Parathyroid adenoma (tissue), 2 donors: ENCODE results near the gene C1orf53.
A peak's percentile ranks its signal among the peaks of the same experiment; 100 is the strongest.
"Not testable (repeated sequence)": the region's sequence is repeated elsewhere in the genome, so short reads cannot be mapped to it uniquely, and the experiment has no call there.

ENCODE experiments used
- H2AFZ ChIP-seq: fragments of 300-600 bp; sonication (generic); one replicate; pipeline ENCODE4 v1.7.0; 2017; ENCODE audit warnings: antibody characterized with exemption, mild to moderate bottlenecking
- H3K27ac ChIP-seq: fragments of 300-600 bp; sonication (generic); one replicate; pipeline ENCODE4 v1.7.0; 2017
- H3K27me3 ChIP-seq: fragments of 300-600 bp; sonication (generic); one replicate; pipeline ENCODE4 v1.7.0; 2017; ENCODE audit warnings: low read length; ENCODE audit not compliant: control insufficient read depth, insufficient read depth
- H3K36me3 ChIP-seq: fragments of 300-600 bp; sonication (generic); one replicate; pipeline ENCODE4 v1.7.0; 2017; ENCODE audit warnings: low read length; ENCODE audit not compliant: control insufficient read depth, insufficient read depth
- H3K4me1 ChIP-seq: fragments of 300-600 bp; sonication (generic); one replicate; pipeline ENCODE4 v1.7.0; 2017; ENCODE audit warnings: control low read depth
- H3K4me2 ChIP-seq: fragments of 300-600 bp; sonication (generic); one replicate; pipeline ENCODE4 v1.7.0; 2017; ENCODE audit warnings: low read length
- H3K4me3 ChIP-seq: fragments of 300-600 bp; sonication (generic); one replicate; pipeline ENCODE4 v1.7.0; 2017; ENCODE audit warnings: low read depth, low read length
- H3K79me2 ChIP-seq: fragments of 300-600 bp; sonication (generic); one replicate; pipeline ENCODE4 v1.7.0; 2017; ENCODE audit warnings: control low read depth
- H3K9ac ChIP-seq: fragments of 300-600 bp; sonication (generic); one replicate; pipeline ENCODE4 v1.7.0; 2017; ENCODE audit warnings: mild to moderate bottlenecking
- H3K9me3 ChIP-seq: fragments of 300-600 bp; sonication (generic); one replicate; pipeline ENCODE4 v1.7.0; 2017; ENCODE audit warnings: low read length; ENCODE audit not compliant: control insufficient read depth
- CTCF ChIP-seq: fragments of 300-600 bp; sonication (generic); IDR thresholded peaks from one replicate; pipeline ENCODE4 v1.7.0; 2017; ENCODE audit warnings: antibody characterized with exemption, mild to moderate bottlenecking
- donor health status: primary hyperparathyroidism.

C1orf53 gene

GRCh38 chr1:197902454-197903195 lies at the start of gene C1orf53:
C1orf53 (plus strand) TSS chr1:197902630; CDS start chr1:197902650, 20 bp downstream.
- Histone ChIP-seq H3K36me3 (no peaks in the 10 kb centered on the region), H2AFZ (peak within 1 kb of the TSS; percentile 86), H3K79me2 (no peaks in the 10 kb centered on the region), H3K27ac (peak within 1 kb of the TSS; percentile 81), H3K4me3 (peak within 1 kb of the TSS; percentile 77), H3K9me3 (no peaks in the 10 kb centered on the region), H3K9ac (no peak within 1 kb of the TSS), H3K4me1 (no peaks in the 10 kb centered on the region), H3K4me2 (peak within 1 kb of the TSS; percentile 67), H3K27me3 (no peaks in the 10 kb centered on the region)
- no peak for TF ChIP-seq CTCF

- H3K4me2 ChIP-seq, H3K79me2 ChIP-seq, H3K9ac ChIP-seq, H3K36me3 ChIP-seq, H3K27me3 ChIP-seq, H3K9me3 ChIP-seq, H2AFZ ChIP-seq, H3K4me3 ChIP-seq, H3K27ac ChIP-seq, H3K4me1 ChIP-seq: not testable (repeated sequence)
Measured at GRCh38 chr1:197855751-197856150, 46.7 kb upstream of the C1orf53 start.

GRCh38 chr1:197857477-197857876 lies 45.0 kb upstream of the C1orf53 start:
- Histone ChIP-seq H3K4me1 (no peaks in the 10 kb centered on the region), H3K4me2 (no peak overlapping the region), H3K36me3 (no peaks in the 10 kb centered on the region), H2AFZ (no peak overlapping the region), H3K9me3 (no peaks in the 10 kb centered on the region), H3K27ac (no peak overlapping the region), H3K4me3 (no peak overlapping the region), H3K9ac (no peak overlapping the region), H3K79me2 (no peaks in the 10 kb centered on the region), H3K27me3 (no peaks in the 10 kb centered on the region)
- no peak for TF ChIP-seq CTCF

DNA sequence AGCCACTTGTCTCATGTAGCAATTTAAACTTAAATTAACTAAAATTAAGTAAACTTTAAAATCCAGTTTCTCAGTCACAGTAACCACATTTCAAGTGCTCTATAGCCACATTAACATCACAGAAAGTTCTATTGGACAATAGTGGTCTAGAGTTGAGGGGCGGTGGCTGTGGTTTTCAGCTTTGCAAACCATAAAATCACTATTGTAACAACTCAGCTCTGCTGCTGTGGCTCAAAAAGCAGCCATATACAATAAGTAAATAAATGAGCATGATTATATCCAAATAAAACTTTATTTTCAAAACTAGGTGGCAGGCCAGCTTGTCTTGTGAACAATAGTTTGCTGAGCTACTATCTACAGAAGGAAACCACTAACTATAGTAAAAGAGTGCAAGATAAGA lies 43.4 kb upstream of the C1orf53 start:
- H3K9me3 ChIP-seq: no peaks in the 10 kb centered on the region
- H3K4me3 ChIP-seq: no peak overlapping the region
- H2AFZ ChIP-seq: no peak overlapping the region
- H3K4me1 ChIP-seq: no peaks in the 10 kb centered on the region
- TF ChIP-seq CTCF: no peak
- H3K36me3 ChIP-seq: no peaks in the 10 kb centered on the region
- H3K27me3 ChIP-seq: no peaks in the 10 kb centered on the region
- no peak overlapping the region for H3K4me2 ChIP-seq
- no peak overlapping the region for H3K27ac ChIP-seq
- H3K79me2 ChIP-seq: no peaks in the 10 kb centered on the region
- H3K9ac ChIP-seq: no peak overlapping the region

GRCh38 chr1:197862221-197862620 lies 40.2 kb upstream of the C1orf53 start:
- Histone ChIP-seq H3K4me1 (no peaks in the 10 kb centered on the region), H3K4me2 (no peak overlapping the region), H3K9me3 (no peaks in the 10 kb centered on the region), H3K36me3 (no peaks in the 10 kb centered on the region), H3K4me3 (no peak overlapping the region), H2AFZ (no peak overlapping the region), H3K79me2 (no peaks in the 10 kb centered on the region), H3K27me3 (no peaks in the 10 kb centered on the region), H3K9ac (no peak overlapping the region), H3K27ac (no peak overlapping the region)
- no peak for TF ChIP-seq CTCF
